GM19043 (cell line): ENCODE results near the gene TBL1Y.
"Not testable (repeated sequence)": the region's sequence is repeated elsewhere in the genome, so short reads cannot be mapped to it uniquely, and the experiment has no call there.

Source experiments
- ATAC-seq: cut with Tn5 transposase; IDR thresholded peaks from one replicate; pipeline ENCODE4 v1.9.1; 2021; ENCODE audit warnings: low read depth; ENCODE audit not compliant: unreplicated experiment

The TBL1Y gene

GRCh38 chrY:6910372-6911252 is at the start of gene TBL1Y:
TBL1Y (plus strand) TSS chrY:6910697; CDS start chrY:7025085, 114,388 bp downstream.
- no peak for ATAC-seq

DNA sequence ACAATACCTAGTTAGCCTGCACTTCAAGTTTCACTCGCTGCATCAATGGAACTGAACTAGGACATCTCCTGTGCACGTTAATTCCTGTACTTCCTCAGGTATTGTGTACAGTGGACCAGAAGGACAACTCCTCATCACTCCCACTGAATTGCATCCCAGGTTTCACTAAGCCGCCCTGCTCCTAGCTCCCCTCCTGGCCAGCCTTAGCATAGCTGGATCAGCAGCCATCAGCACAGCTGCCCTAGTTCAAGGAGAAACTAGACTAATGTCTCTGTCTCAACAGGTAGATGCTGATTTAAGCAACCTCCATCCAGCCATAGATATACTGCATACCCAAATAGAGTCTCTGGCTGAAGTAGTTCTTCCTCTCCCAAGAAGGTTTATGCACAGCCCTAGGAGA is 16.0 kb upstream of the TBL1Y start:
- ATAC-seq: no peak

GRCh38 chrY:6895236-6895635 is 15.3 kb upstream of the TBL1Y start:
- no peak for ATAC-seq

DNA sequence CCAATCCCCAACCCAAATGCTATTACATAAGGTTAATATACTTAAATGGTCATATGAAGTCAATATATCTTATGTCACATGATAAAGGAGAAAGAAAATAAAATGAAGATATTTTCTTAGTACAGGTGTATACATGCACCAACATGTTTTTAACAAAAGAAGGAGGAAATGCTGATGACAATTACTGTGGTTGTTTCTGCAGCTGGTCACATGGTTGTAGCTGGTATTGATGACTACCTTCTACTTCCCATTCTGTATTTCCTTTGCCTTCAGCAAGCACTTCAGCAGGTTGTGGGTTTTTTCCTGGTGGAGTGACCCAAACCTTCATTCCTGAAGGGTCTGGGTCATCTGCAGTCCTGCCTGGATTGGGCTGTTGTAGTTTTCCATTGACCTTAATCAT is 8.4 kb upstream of the TBL1Y start:
- ATAC-seq: not testable (repeated sequence)

DNA sequence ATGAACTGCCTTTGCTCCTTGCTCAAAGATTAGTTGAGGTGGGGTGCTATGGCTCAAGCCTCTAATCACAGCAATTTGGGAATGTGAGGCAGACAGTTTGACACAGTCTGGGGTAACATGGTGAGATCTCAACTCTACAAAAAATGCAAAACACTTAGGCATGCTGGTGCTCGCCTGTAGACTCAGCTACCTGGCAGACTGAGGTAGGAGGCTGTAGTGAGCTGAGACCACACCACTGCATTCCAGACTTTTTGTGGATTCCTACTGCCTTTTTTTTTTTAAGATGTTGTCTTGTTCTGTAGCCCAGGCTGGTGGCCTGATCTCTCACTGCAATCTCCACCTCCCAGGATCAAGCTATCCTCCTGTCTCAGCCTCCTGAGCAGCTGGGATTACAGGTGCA is 2.9 kb upstream of the TBL1Y start:
- no peak for ATAC-seq

DNA sequence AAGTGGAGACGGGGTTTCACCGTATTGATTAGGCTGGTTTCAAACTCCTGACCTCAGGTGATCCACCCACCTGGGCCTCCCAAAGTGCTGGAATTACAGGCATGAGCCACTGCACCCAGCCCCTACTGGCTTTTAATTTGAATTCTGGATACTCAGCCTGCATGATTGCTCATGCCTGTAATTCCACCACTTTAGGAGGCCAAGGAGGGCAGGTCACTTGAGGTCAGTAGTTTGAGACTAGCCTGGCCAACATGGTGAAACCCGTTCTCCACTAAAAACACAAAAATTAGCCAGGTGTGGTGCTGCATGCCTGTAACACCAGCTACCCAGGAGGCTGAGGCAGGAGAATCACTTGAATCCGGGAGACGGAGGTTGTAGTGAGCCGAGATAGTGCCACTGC is 2.5 kb upstream of the TBL1Y start:
- ATAC-seq: not testable (repeated sequence)

DNA sequence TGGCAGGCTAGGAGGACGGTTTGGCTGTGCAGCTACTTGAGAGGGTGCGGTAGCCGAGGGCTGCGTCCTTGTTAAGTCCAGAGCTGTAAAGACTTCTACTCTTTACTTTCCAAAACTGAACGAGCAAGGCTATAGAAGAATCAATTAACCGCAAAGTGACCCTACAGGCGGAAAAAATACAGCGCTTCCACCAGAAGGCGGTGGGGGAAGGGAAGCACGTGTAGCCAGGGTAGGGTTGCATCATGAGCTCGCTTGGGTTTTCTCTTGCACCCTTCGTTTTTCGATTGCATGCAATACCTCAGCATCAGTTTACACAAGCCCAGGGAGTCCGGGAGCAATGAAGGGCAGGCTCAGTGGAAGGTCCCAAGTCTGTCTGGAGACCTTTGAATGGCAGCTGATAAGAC is 1.4 kb upstream of the TBL1Y start:
- no peak for ATAC-seq

DNA sequence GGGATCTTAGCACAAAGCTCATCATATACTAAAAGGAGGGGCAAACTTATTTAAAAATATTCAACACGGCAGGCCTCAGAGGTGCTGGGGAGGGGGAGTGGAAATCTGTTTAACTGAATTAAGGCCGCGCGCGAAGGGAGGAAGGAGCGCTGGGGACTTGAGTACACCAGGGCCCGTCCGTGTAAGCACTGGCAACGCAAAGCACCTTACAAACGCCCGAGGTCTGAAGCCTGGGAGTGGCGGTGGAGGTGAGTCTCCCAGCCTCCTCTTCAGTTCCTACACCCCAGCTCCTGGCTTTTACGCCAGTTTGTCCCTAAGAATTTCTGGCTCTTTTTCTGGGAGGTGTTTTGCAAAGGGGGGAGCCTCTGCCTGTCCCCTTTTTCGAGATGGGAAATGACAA is 641 bp upstream of the TBL1Y start:
- no peak for ATAC-seq

DNA sequence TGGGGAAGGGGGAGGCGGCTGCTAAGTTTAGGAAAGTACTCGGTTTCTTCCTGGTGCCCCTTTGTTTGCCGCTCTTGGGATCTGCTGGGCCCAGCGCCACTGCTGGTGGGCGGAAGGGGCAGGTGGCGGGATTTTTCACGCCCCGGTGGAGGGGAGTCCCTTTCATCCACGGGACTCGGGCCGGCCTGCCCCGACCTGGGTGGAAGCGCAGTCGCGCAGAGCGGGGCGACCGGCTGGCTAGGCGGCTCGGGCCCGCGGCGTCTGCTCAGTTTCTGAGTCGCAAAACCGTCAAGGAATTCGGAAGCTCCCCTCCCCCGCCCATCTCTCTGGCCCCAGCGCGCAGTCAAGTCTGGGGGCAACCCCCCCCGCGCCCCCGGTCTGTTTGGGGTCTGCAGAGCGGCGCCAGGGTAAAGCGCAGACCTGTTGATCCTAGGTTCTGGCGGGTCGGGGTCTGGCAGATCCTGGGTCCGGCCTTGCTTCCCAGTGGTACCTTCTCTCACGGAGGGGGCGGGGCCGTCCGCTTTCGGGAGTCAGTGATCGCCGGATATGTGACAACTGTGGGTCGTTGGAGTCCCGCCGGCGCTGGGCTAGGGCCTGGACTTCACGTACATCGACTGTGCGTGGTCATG is 870 bp downstream of the TBL1Y start, which contains the start of gene AMELY:
AMELY (minus strand) TSS at position 500 of the 629 bp plus-strand sequence. CDS start 39,144 bp downstream, outside the sequence.
- ATAC-seq: no peak

GRCh38 chrY:6913362-6913761 is 2.9 kb downstream of the TBL1Y start:
- no peak for ATAC-seq

DNA sequence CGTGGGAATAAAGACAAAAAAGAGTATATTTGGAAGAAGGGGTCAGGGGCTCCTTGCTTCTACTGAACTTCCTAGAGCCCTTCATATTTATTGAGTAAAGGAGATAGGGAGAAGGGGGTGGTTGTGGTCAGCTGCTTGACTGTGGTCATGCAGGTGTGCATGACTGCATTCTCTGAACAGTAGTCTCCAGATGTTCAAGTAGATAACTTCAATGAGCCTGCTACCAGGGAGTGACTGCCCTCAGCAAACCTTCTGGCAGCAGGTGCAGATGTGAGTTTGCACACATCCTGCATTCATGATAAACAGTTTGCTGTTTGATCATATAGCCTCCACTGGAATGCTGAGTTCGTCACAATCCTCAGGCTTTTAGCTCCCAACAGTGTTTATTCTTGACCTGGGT is 10.6 kb downstream of the TBL1Y start:
- ATAC-seq: no peak

DNA sequence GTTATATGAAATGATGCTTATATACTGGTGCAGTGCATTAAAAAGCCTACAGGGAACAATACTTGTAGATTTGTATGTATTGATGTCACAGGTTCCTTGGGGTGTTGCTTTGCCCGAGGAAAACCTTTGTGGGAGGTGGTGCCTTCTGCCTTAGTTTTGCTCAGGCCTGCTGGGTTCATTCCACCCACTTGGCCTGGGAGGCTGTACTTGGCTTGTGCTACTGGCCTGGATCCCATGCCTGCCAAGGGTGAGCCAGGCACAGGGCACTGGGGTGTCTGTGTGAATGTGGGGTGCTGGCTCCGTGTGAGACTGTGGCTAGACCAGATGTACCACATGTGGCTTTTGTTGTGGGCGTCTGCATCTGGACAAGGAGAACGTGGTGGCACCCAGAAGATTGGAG is 17.8 kb downstream of the TBL1Y start:
- ATAC-seq: no peak

GRCh38 chrY:6929237-6929636 is 18.7 kb downstream of the TBL1Y start:
- no peak for ATAC-seq

- ATAC-seq: no peak
Measured at GRCh38 chrY:6931779-6932396, 21.4 kb downstream of the TBL1Y start.

DNA sequence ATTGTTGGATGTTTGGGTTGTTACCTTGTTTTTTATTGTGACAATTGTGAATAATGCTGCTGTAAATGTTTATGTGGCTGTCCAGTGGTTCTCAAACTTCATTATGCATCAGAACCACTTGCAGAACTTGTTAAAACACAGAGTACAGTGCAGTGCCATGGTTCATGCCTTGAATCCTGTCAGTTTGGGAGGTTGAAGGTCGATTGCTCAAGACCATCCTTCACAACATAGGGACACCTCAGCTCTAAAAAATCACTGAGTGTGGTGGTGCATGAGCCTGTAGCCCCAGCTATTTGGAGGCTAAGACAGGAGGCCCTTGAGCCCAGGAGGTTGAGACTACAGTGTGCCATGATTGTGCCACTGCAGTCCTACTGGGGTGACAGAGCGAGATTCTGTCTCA is 25.0 kb downstream of the TBL1Y start:
- ATAC-seq: no peak

GRCh38 chrY:6947695-6948094 is 37.2 kb downstream of the TBL1Y start:
- no peak for ATAC-seq

DNA sequence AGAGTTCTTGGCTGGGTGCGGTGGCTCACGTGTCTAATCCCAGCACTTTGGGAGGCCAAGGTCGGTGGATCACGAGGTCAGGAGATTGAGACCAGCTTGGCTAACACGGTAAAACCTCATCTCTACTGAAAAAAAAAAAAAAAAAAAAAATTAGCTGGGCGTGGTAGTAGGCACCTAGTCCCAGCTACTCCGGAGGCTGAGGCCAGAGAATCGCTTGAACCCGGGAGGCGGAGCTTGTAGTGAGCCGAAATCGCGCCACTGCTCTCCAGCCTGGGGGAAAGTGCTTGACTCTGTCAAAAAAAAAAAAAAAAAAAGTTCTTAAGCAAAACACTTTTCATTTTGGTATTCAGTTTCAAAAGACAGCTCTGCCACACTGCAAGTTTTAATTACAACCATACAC is 37.9 kb downstream of the TBL1Y start:
- no peak for ATAC-seq

DNA sequence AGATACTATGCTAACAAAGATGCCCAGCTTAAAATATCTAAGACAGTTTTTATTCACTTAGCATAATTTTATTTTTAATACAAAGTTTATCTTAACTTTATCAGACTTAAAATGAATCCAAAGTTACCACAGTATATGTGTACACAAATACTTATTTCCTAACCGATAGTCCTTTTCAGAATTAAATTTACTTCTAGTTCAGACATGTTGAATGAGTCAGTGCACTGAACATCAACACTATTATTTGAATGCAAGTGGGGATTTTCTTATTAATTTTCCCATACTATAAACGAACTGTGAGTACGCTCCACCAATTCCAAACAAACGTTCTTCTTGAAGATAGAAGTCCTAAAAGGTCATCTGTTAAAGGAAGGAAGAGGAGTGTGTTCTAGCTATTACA is 39.5 kb downstream of the TBL1Y start:
- no peak for ATAC-seq

DNA sequence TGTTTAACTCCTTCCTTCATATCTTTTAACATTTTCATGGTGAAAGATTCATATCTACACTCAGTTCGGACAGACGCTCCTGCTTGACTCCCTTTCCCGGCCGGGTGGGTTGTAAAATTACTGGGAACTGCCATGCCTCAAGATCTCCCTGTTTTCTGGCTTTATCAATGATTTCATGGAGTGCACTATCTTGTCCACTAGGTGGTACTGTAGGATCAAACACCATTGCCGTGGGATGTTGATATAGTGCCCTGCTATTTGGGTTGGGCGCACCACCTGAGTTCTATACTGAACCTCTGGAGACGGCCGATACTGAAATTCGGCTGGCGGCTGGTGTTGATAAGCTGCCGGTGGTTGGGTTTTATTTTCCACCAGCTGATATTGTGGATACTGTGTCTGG is 54.2 kb downstream of the TBL1Y start:
- no peak for ATAC-seq

DNA sequence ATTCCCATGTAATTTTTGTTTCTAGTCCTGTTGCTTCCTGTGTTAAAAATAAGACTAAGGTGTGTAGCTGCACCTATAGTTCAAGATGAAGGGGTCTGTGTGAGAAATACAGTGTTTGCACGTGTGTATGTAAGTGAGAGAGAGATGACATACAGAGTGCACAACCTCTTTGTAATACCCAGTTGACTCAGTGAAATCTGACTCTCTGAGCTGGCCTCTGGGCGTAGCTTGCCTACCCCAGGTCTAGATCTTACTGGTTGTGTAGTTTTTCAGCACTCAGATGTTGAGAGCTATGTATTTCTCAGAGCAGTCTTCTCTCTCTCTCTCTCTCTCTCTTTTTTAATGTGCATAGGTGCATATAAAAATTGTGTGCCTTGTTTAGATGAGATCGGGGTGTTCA is 56.0 kb downstream of the TBL1Y start:
- ATAC-seq: no peak

DNA sequence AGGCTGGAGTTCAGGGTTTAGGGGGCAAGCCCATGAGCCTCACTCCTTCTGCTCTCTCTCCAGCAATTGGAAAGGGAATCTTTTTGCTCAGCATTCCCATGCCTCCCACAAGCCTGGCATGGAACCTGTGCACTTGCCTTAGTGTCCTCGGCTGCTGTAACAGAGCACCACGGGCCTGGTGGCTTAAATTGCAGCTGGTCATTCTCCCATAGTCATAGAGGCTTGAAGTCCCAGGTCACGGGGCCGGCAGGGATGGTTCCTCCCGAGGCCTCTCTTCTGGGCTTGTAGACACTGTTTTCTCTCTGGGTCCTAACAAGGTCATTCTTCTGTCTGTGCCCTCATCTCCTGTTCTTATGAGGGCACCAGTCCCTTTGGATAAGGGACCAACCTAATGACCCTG is 57.2 kb downstream of the TBL1Y start:
- ATAC-seq: no peak

DNA sequence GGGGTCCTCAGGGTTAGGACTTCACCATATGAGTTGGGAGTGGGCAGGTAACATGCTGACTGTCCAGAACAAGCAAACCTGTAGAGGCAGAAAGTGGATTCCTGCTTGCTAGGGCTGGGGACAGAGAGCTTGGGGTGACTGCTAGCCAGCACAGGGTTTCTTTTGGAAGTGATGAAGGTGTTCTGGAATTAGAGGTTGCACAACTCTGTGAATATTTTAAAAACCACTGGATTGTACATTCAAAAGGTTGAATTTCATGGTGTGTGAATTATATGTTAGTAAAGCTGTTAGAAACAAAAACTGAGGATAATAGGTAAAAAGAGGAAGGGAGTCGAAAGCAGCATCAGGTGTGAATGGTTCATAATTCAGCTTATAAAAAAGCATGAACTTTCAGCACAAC is 57.7 kb downstream of the TBL1Y start:
- no peak for ATAC-seq
